Kidney (tissue), 14 donors: ENCODE results near the gene SIRPA. TPM values are rescaled to one million over a fixed set of nuclear protein-coding genes. Genes with fewer than 3 reads are reported as not detected.

Source experiments
- DNase-seq, 5 donors: peaks; one replicate each; pipeline ENCODE4 v3.0.0-alpha.2; 2013 to 2020
- FAIRE-seq: peaks from 2 replicates; lab custom pipeline; 2012; peaks lifted over from hg19 to GRCh38; lab: Jason Lieb, UNC
- H3K27ac ChIP-seq, 2 donors: one replicate each; pipeline ENCODE4 v1.7.0; 2013; ENCODE audit warnings: low read depth in 2 of 2, low read length in 2 of 2, inconsistent platforms in 1 of 2
- H3K27me3 ChIP-seq: one replicate; pipeline ENCODE4 v1.7.1; 2013; ENCODE audit warnings: low read length, inconsistent platforms; ENCODE audit not compliant: control insufficient read depth, insufficient read depth
- H3K36me3 ChIP-seq, 3 donors: one replicate each; pipeline versions ENCODE4 v1.7.0 to v1.7.1; 2013; ENCODE audit warnings: low read length in 3 of 3, control low read depth in 1 of 3, inconsistent platforms in 1 of 3; ENCODE audit not compliant: insufficient read depth in 3 of 3, control insufficient read depth in 2 of 3
- H3K4me1 ChIP-seq, 3 donors: one replicate each; pipeline versions ENCODE4 v1.7.0 to v1.7.1; 2013; ENCODE audit warnings: low read length in 3 of 3, inconsistent platforms in 1 of 3, low read depth in 1 of 3; ENCODE audit not compliant: control insufficient read depth in 2 of 3, insufficient read depth in 2 of 3
- H3K4me3 ChIP-seq, 3 donors: one replicate each; pipeline versions ENCODE4 v1.7.0 to v1.8.1; 2013; ENCODE audit warnings: low read length in 3 of 3, control low read depth in 1 of 3, inconsistent platforms in 1 of 3
- H3K9ac ChIP-seq, 3 donors: one replicate each; pipeline versions ENCODE4 v1.7.0 to v1.7.1; 2013; ENCODE audit warnings: low read length in 3 of 3, control low read depth in 1 of 3, inconsistent platforms in 1 of 3
- H3K9me3 ChIP-seq, 3 donors: one replicate each; pipeline versions ENCODE4 v1.7.0 to v1.7.1; 2013; ENCODE audit warnings: low read length in 3 of 3, control low read depth in 1 of 3, inconsistent platforms in 1 of 3; ENCODE audit not compliant: control insufficient read depth in 2 of 3, insufficient read depth in 1 of 3
- CTCF ChIP-seq: IDR thresholded peaks from 3 replicates; pipeline ENCODE4 v1.5.1; 2012; ENCODE audit warnings: mild to moderate bottlenecking, moderate library complexity, borderline replicate concordance; ENCODE audit not compliant: insufficient read depth; ENCODE audit errors: extremely low read depth
- intact Hi-C: fragments of 100-400 bp; cut with DNase I; formaldehyde crosslinking; loops from one replicate; pipeline ENCODE4 v1.11.1; 2022
- polyA plus RNA-seq: library from polyadenylated mRNA; stranded (reverse); fragments of 350-450 nt; fragmentation: Illumina TruSeq; extraction: RNeasy Lipid Tissue Mini Kit (QIAGEN cat#74804); gene quantifications from one replicate; pipeline ENCODE4 v1.2.3, GENCODE V29; 2014; ENCODE audit warnings: low read depth, low replicate concordance; ENCODE audit not compliant: insufficient read depth
- total RNA-seq: library from RNA; stranded (reverse); fragmentation: NEBNext Ultra II Directional; extraction: Animal tissue kit (Norgen Biotek cat#: 25700); gene quantifications from one replicate; pipeline ENCODE4 v1.2.1, GENCODE V29; 2021
- donor health status: control.
- donor health status: control.
- donor health status: control.
- donor health status: control.
- donor health status: control.
- donor health status: DM: yes; HTN: yes; CAD: no.
- donor health status: Normal renal cell carcinoma (clear cell type).

Gene SIRPA
- total and polyA plus RNA-seq, 2 donors from 2014 or later, result 24.7 to 46.6 TPM

- DNase-seq (peak; percentile 78 to 88 (median 85)), FAIRE-seq (no peak)
- no peak overlapping the region for H3K9ac ChIP-seq
- TF ChIP-seq CTCF, result peak; percentile 90
- H3K4me3 ChIP-seq, result no peak overlapping the region
- H3K4me1 ChIP-seq, result no peaks in the 10 kb centered on the region
- H3K27me3 ChIP-seq, result no peaks in the 10 kb centered on the region
- intact Hi-C loops, result loop anchor here (5.0 kb wide), 1 partner anchor 207 kb away; no protein-coding TSS in a partner anchor
- no peaks in the 10 kb centered on the region for H3K9me3 ChIP-seq
- H3K27ac ChIP-seq, result no peak overlapping the region
- H3K36me3 ChIP-seq, result no peaks in the 10 kb centered on the region
These were observed 70.5 kb downstream of the SIRPA start for GRCh38 chr20:1965520-1966351.

DNA sequence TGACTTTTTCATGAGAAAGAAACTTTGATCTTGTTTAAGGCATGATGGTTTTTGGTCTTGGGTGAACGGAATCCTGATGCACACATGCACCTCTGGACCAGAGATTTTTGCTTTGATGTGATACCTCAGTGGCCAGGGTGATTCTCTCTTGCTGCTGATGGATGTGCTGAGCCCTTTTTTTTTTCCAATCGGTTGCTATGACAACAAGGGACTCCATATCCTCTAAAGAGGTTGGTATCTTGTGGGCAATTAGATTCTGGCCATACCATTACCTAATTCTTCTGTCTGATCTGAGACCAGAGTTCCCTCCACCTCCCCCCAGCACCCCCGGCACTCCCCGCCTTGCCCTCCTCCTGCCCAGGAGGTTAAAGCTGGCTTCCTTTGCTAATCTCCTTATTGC lies 73.8 kb downstream of the SIRPA start:
- peak in 1 of 5 donors; percentile 24 for DNase-seq
- no peak for FAIRE-seq
- no peak overlapping the region for H3K27ac ChIP-seq
- no peaks in the 10 kb centered on the region for H3K27me3 ChIP-seq
- H3K9me3 ChIP-seq, result no peaks in the 10 kb centered on the region
- intact Hi-C loops, result loop anchor here (5.0 kb wide), 1 partner anchor 203 kb away; no protein-coding TSS in a partner anchor
- no peak for TF ChIP-seq CTCF
- no peak overlapping the region for H3K9ac ChIP-seq
- H3K36me3 ChIP-seq, result no peaks in the 10 kb centered on the region
- no peak overlapping the region for H3K4me3 ChIP-seq
- no peaks in the 10 kb centered on the region for H3K4me1 ChIP-seq

DNA sequence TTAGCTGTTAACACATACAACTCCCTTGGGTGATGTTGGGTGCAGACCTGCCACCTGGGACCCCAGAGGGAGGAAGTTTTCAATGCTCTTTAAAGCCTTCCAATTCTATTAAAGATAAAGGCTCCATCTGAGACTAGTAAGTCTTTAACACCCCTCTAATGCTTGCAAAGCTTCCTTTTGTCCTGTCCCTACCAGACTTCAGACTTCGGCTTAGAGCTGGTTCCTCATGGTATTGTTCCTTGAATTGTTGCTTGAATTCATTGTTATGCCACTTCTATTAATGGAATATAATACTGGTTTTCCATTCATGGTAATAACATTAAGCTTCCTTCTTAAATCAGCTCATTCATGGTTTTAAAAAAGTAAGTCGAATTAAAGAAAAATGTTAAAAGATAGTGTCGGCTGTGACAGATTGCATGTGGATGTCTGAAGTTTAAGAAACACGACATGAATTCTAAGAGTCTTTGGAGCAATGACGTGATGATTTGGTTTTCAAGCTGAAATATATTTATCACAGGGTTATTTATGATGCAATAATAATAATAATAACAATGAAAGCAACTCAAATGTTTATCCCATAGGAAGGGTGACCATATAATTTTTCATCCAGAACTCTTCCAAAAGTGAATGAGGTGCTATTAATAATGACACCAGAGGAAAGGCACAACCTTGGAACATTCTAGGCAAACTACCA lies 76.8 kb downstream of the SIRPA start:
- no peak for DNase-seq
- no peaks in the 10 kb centered on the region for H3K9me3 ChIP-seq
- TF ChIP-seq CTCF, result no peak
- no peaks in the 10 kb centered on the region for H3K27me3 ChIP-seq
- no peaks in the 10 kb centered on the region for H3K36me3 ChIP-seq
- H3K27ac ChIP-seq, result no peak overlapping the region
- H3K9ac ChIP-seq, result no peak overlapping the region
- no peak for FAIRE-seq
- no peaks in the 10 kb centered on the region for H3K4me1 ChIP-seq
- no peak overlapping the region for H3K4me3 ChIP-seq
- intact Hi-C loops, result no loop called here
